ENCODE results near the gene VPS45.

- TF ChIP-seq RAD21 (IDR thresholded peaks at IDR 0.05; ENCODE audit: low read length) (no peak), CTCF (conservative IDR thresholded peaks at IDR 0.05; ENCODE audit: low read depth, low read length) (no peak), POLR2A (IDR thresholded peaks at IDR 0.05; ENCODE audit: low read depth, low read length) (no peak), CEBPB (IDR thresholded peaks at IDR 0.05; ENCODE audit: low read depth, low read length) (no peak)
Measured at GRCh38 chr1:150121236-150121862, 53.8 kb downstream of the VPS45 start.
